ENCODE results near the gene PARL.

- TF ChIP-seq MAX (CRISPR knock-in tag; IDR thresholded peaks at IDR 0.05) (peak; percentile 98), ZNF232 (CRISPR knock-in tag; IDR thresholded peaks at IDR 0.05) (0 out of 2 replicates have a peak, but pooled peaks have one; percentile 28), SMAD1 (IDR thresholded peaks at IDR 0.05; ENCODE audit: low read depth, low read length, partially characterized antibody) (peak; percentile 80), GABPA (tag; conservative IDR thresholded peaks at IDR 0.05; ENCODE audit: low read depth) (peak; percentile 98), ZBTB26 (CRISPR knock-in tag; IDR thresholded peaks at IDR 0.05) (no peak), CBX3 (IDR thresholded peaks at IDR 0.05; ENCODE audit: borderline replicate concordance in 1 of 2, low read length in 2 of 2) (peak in 1 of 2 experiments; percentile 83; a peak in 1 of 3 replicates), RERE (CRISPR knock-in tag; IDR thresholded peaks at IDR 0.05; ENCODE audit: borderline replicate concordance) (0 out of 2 replicates have a peak, but pooled peaks have one; percentile 20), CTCF (IDR thresholded peaks at IDR 0.05 in 2 of 3, conservative IDR thresholded peaks at IDR 0.05 in 1 of 3; ENCODE audit: insufficient read depth in 2 of 3, low read depth in 1 of 3, low read length in 3 of 3) (peak; percentile 94 to 97 (median 96))
Measured at GRCh38 chr3:183884427-183885296, at the start of gene PARL.
